ENCODE results near the gene SLC10A2. TPM values are rescaled to one million over a fixed set of nuclear protein-coding genes. Genes with fewer than 3 reads are reported as not detected.
"Not testable (repeated sequence)": the region's sequence is repeated elsewhere in the genome, so short reads cannot be mapped to it uniquely, and the experiment has no call there.

The SLC10A2 gene
- total RNA-seq, 1 donor from 2014 or later, result not detected

DNA sequence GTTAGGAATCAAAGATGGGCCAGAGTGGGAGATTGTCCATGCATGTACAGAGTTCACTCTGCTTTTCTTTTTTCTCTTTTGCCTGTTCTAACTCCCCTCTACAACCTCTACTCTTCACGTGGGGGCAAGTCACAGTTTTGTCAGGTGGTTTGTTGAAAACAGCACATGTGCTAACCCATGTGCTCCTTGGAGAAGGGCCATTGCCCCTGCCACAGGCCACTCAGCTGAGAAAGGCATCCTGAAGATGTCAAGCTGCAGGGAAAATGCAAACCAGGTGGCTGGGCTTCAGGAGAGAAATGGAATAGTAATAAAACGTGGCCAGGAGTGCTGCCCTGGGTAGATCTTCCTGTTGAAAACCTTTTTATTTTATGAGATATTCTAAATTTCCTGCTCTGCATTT, 35.3 kb upstream of the SLC10A2 start:
- no peak overlapping the region for H3K4me3 ChIP-seq (ENCODE audit: low read depth, low read length)
- no peak for DNase-seq (ENCODE audit: low read depth)
- H3K36me3 ChIP-seq (ENCODE audit: control insufficient read depth, insufficient read depth, low read length), result no peaks in the 10 kb centered on the region
- no peaks in the 10 kb centered on the region for H3K27me3 ChIP-seq (ENCODE audit: control insufficient read depth, insufficient read depth, low read length)
- TF ChIP-seq CTCF (IDR thresholded peaks at IDR 0.05; ENCODE audit: insufficient read depth, low read length, poor library complexity, severe bottlenecking), result no peak

- Histone ChIP-seq H3K4me3 (ENCODE audit: low read depth, low read length) (no peak overlapping the region), H3K27me3 (ENCODE audit: control insufficient read depth, insufficient read depth, low read length) (no peaks in the 10 kb centered on the region), H3K36me3 (ENCODE audit: control insufficient read depth, insufficient read depth, low read length) (no peaks in the 10 kb centered on the region)
- no peak for DNase-seq (ENCODE audit: low read depth)
- no peak for TF ChIP-seq CTCF (IDR thresholded peaks at IDR 0.05; ENCODE audit: insufficient read depth, low read length, poor library complexity, severe bottlenecking)
These were observed 34.6 kb upstream of the SLC10A2 start for GRCh38 chr13:103100830-103101229.

DNA sequence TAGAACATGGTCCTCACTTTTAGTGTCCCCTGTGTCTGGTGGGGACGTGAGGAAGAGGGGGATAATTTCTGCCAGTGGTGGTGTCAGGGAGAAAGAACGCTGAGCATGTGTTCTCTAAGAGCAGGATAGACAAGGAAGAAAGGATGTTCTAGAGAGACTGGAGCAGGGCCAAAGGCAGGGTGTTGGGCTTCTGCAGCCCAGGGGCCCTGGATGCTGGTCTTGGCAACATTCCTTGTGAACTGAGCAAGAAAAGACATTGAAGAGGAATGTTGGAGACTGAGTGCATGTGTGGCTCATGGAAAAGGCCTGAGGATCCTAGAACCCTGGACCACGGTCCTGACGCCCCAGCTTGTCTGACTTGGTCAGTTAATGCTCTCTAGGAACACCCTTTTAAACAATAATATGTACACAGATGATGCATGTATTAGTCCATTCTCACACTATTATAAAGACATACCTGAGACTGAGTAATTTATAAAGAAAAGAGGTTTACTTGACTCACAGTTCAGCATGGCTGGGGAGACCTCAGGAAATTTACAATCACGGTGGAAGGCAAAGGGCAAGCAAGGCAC, 33.6 kb upstream of the SLC10A2 start:
- TF ChIP-seq CTCF (IDR thresholded peaks at IDR 0.05; ENCODE audit: insufficient read depth, low read length, poor library complexity, severe bottlenecking), result no peak
- no peak for DNase-seq (ENCODE audit: low read depth)
- Histone ChIP-seq H3K27me3 (ENCODE audit: control insufficient read depth, insufficient read depth, low read length) (no peaks in the 10 kb centered on the region), H3K36me3 (ENCODE audit: control insufficient read depth, insufficient read depth, low read length) (no peaks in the 10 kb centered on the region), H3K4me3 (ENCODE audit: low read depth, low read length) (no peak overlapping the region)

DNA sequence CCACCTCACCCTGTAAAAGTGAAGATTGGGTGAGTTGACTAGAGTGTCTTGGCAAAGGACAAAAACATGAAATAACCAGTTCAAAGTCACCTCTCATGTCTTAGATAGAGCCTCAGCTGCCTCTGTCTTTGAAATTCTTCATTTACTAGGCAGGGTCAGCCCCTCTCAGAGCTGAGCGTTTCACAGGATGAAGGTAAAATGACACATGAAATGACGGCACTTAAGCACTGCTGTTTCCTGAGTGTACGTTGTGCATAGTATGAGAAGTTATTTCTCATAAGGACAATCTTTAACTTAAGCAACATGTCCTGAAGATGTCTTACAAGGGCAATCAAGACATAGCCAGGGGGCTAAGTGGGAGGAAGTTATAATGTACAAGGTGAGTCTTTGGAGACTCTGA, 32.3 kb upstream of the SLC10A2 start:
- no peak for DNase-seq (ENCODE audit: low read depth)
- no peaks in the 10 kb centered on the region for H3K27me3 ChIP-seq (ENCODE audit: control insufficient read depth, insufficient read depth, low read length)
- H3K36me3 ChIP-seq (ENCODE audit: control insufficient read depth, insufficient read depth, low read length), result no peaks in the 10 kb centered on the region
- TF ChIP-seq CTCF (IDR thresholded peaks at IDR 0.05; ENCODE audit: insufficient read depth, low read length, poor library complexity, severe bottlenecking), result no peak
- no peak overlapping the region for H3K4me3 ChIP-seq (ENCODE audit: low read depth, low read length)

DNA sequence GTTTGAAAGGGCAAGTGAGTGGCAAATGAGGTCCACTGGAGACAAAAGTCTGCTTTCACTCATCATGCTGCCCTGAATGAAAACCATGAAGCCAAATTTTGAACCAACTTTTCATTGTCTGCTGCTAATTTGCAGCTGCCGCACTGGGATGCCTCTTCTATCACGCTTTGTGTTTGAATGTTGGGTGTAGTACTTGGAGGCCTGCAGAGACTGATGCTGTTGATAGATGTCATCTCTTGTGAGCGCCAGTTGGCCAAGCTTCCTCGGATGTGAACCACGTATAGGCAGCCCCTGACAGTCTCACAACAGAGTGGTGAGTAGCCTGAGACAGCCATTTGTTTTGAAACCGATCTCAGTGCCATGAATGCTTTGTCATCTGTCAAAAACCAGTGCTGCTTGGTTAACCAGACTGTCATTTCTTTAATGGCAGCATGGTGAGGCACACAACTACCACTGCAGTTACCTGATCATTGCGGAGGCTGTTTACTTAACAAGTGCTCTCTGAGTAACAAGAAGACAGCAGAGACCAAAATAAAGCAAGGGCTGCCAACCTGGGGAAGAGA, 31.2 kb upstream of the SLC10A2 start:
- DNase-seq (ENCODE audit: low read depth), result no peak
- Histone ChIP-seq H3K36me3 (ENCODE audit: control insufficient read depth, insufficient read depth, low read length) (no peaks in the 10 kb centered on the region), H3K4me3 (ENCODE audit: low read depth, low read length) (no peak overlapping the region), H3K27me3 (ENCODE audit: control insufficient read depth, insufficient read depth, low read length) (no peaks in the 10 kb centered on the region)
- TF ChIP-seq CTCF (IDR thresholded peaks at IDR 0.05; ENCODE audit: insufficient read depth, low read length, poor library complexity, severe bottlenecking), result no peak

DNA sequence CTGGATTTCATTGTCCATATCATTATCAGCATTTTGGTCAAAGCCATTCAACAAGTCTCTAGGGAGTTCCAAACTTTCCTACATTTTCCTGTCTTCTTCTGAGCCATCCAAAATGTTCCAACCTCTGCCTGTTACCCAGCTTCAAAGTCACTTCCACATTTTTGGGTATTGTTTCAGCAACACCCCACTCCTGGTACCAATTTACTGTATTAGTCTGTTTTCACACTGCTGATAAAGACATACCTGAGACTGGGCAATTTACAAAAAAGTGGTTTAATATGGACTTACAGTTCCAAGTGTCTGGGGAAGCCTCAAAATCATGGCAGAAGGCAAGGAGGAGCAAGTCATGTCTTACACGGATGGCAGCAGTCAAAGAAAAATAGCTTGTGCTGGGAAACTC, 27.4 kb upstream of the SLC10A2 start:
- not testable (repeated sequence) for H3K27me3 ChIP-seq (ENCODE audit: control insufficient read depth, insufficient read depth, low read length); DNase-seq (ENCODE audit: low read depth); H3K4me3 ChIP-seq (ENCODE audit: low read depth, low read length); H3K36me3 ChIP-seq (ENCODE audit: control insufficient read depth, insufficient read depth, low read length)
